HepG2 (cell line): ENCODE data around the gene RBCK1. TPM values are rescaled to one million over a fixed set of nuclear protein-coding genes. Genes with fewer than 3 reads are reported as not detected.

ENCODE experiments used
- ARNT2 ChIP-seq: sonication (generic); formaldehyde crosslinking; IDR thresholded peaks from 2 replicates; pipeline ENCODE4 v1.8.0; 2022; ENCODE audit warnings: mild to moderate bottlenecking, low read depth, missing genetic modification reagents, moderate library complexity
- BORCS8-MEF2B ChIP-seq: sonication (generic); formaldehyde crosslinking; IDR thresholded peaks from 2 replicates; pipeline ENCODE4 v1.8.0; 2022; ENCODE audit warnings: mild to moderate bottlenecking, missing genetic modification reagents
- CBFB ChIP-seq: sonication (generic); formaldehyde crosslinking; IDR thresholded peaks from 2 replicates; pipeline ENCODE4 v1.4.0; 2020; ENCODE audit warnings: missing genetic modification reagents
- GABPB1 ChIP-seq: IDR thresholded peaks from 2 replicates; pipeline ENCODE4 v1.6.1; 2016; ENCODE audit warnings: mild to moderate bottlenecking, missing genetic modification reagents, moderate library complexity, missing compliant biosample characterization
- KDM2A ChIP-seq: sonication (generic); formaldehyde crosslinking; IDR thresholded peaks from 2 replicates; pipeline ENCODE4 v1.4.0; 2020; ENCODE audit warnings: low read depth, missing genetic modification reagents, borderline replicate concordance
- KDM5B ChIP-seq: sonication (generic); formaldehyde crosslinking; IDR thresholded peaks from 2 replicates; pipeline ENCODE4 v1.4.0; 2020; ENCODE audit warnings: missing genetic modification reagents, mild to moderate bottlenecking, borderline replicate concordance
- MTERF4 ChIP-seq: sonication (generic); formaldehyde crosslinking; IDR thresholded peaks from 2 replicates; pipeline ENCODE4 v1.8.0; 2023; ENCODE audit warnings: mild to moderate bottlenecking, missing genetic modification reagents
- POLR2A ChIP-seq, 2 experiments: IDR thresholded peaks; 2 replicates each; pipeline ENCODE4 v1.6.1; 2011; ENCODE audit warnings: low read depth in 2 of 2, low read length in 2 of 2, mild to moderate bottlenecking in 1 of 2, moderate library complexity in 1 of 2; ENCODE audit not compliant: insufficient read depth in 1 of 2
- SALL1 ChIP-seq: sonication (generic); formaldehyde crosslinking; IDR thresholded peaks from 2 replicates; pipeline ENCODE4 v1.8.0; 2022; ENCODE audit warnings: mild to moderate bottlenecking, missing genetic modification reagents
- SETDB1 ChIP-seq: sonication (generic); formaldehyde crosslinking; IDR thresholded peaks from 2 replicates; pipeline ENCODE4 v1.5.1; 2020; ENCODE audit warnings: missing genetic modification reagents, mild to moderate bottlenecking, borderline replicate concordance
- SKIL ChIP-seq: sonication (generic); formaldehyde crosslinking; IDR thresholded peaks from 2 replicates; pipeline ENCODE4 v1.8.0; 2022; ENCODE audit warnings: missing genetic modification reagents, mild to moderate bottlenecking, moderate library complexity, borderline replicate concordance
- TRIM22 ChIP-seq: fragments of 450-650 bp; IDR thresholded peaks from 2 replicates; pipeline ENCODE4 v1.6.1; 2017
- ZNF318 ChIP-seq: sonication (generic); formaldehyde crosslinking; IDR thresholded peaks from 2 replicates; pipeline ENCODE4 v1.4.0; 2020; ENCODE audit warnings: mild to moderate bottlenecking, missing genetic modification reagents
- ZNF33B ChIP-seq: sonication (generic); formaldehyde crosslinking; IDR thresholded peaks from 2 replicates; pipeline ENCODE4 v1.5.1; 2020; ENCODE audit warnings: mild to moderate bottlenecking, missing genetic modification reagents
- polyA plus RNA-seq, 8 experiments: library from polyadenylated mRNA; depleted of rRNA in 3 of 8; stranded (reverse) in 7 of 8; unstranded in 1 of 8; fragments of >200 nt; fragmentation: Illumina TruSeq in 4 of 8; extraction: Trizol in 4 of 8; gene quantifications; 2 replicates each; pipeline versions ENCODE4 v1.2.1 to v1.2.3, GENCODE V29; 2011 to 2016; ENCODE audit warnings: low read depth in 4 of 8, missing spikeins in 1 of 8, mixed read lengths in 1 of 8; ENCODE audit not compliant: insufficient read depth in 1 of 8
- total RNA-seq, 5 experiments: library from RNA; depleted of rRNA; stranded (reverse); fragments of >200 nt; fragmentation: Illumina TruSeq; extraction: Trizol; gene quantifications; 2 replicates each; pipeline ENCODE4 v1.2.3, GENCODE V29; 2016; ENCODE audit warnings: low read depth in 1 of 5

RBCK1 gene
- total and polyA plus RNA-seq, 2 of the 13 experiments (the other 11 are each of a cell fraction or from before 2014, with no cell fraction given) = 149 to 215 TPM

GRCh38 chr20:434661-435419 lies 26.7 kb downstream of the RBCK1 start (continued):
- no peak for TF ChIP-seq MTERF4 (CRISPR knock-in tag)
- 0 out of 2 replicates have a peak, but pooled peaks have one; percentile 74 for TF ChIP-seq ZNF33B (CRISPR knock-in tag)
- peak; percentile 40; the same call in 1 of the 2 replicates for TF ChIP-seq BORCS8-MEF2B (CRISPR knock-in tag)
- peak; percentile 58; the same call in 1 of the 2 replicates for TF ChIP-seq KDM5B
- TF ChIP-seq TRIM22 = no peak
- 0 out of 2 replicates have a peak, but pooled peaks have one; percentile 41 for TF ChIP-seq ARNT2
- TF ChIP-seq SALL1 (CRISPR knock-in tag) = peak; percentile 12; the same call in 1 of the 2 replicates
- 0 out of 2 replicates have a peak, but pooled peaks have one; percentile 35 for TF ChIP-seq KDM2A (CRISPR knock-in tag)
- peak; percentile 77 for TF ChIP-seq ZNF318 (CRISPR knock-in tag)
- TF ChIP-seq CBFB (CRISPR knock-in tag) = peak; percentile 74
- 0 out of 2 replicates have a peak, but pooled peaks have one; percentile 27 for TF ChIP-seq SKIL (CRISPR knock-in tag)
- no peak for TF ChIP-seq SETDB1
- TF ChIP-seq POLR2A (IDR thresholded peaks at IDR 0.05; ENCODE audit: insufficient read depth in 1 of 2, low read depth in 2 of 2, low read length in 2 of 2) = peak in 1 of 2 experiments; percentile 56; a peak in 2 of 4 replicates
- TF ChIP-seq GABPB1 (CRISPR knock-in tag) = peak; percentile 35; the same call in 1 of the 2 replicates
